ENCODE data around the gene CMKLR1.

DNA sequence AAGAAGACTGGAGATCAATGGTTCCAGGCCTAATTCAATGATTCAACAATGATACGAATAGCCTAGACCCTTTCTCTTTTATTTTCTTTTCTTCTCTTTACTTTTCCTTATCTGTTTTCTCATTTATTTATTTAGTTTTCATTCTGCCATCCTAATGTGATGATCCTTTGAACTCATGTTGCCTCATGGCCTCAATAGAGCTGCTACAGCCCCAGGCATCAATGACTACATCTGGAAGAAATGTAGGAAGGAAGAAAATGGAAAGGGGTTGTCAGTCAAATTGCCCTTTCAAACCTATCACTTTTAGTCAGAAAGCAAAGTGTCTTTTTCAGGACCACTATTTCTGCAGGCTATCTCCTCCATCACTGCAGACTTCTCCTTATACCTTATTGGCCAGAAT is 69.9 kb downstream of the CMKLR1 start:
- no peak for TF ChIP-seq CTCF (IDR thresholded peaks at IDR 0.05)
- TF ChIP-seq ZFX (IDR thresholded peaks at IDR 0.05; ENCODE audit: borderline replicate concordance) = no peak
